ENCODE results near the gene FTO.

GRCh38 chr16:54086791-54087190 lies 382.8 kb downstream of the FTO start:
- TF ChIP-seq RXRA (CRISPR knock-in tag; IDR thresholded peaks at IDR 0.05) (no peak), U2AF1 (optimal IDR thresholded peaks at IDR 0.05; ENCODE audit: low read depth, low read length) (no peak), PCBP1 (IDR thresholded peaks at IDR 0.05; ENCODE audit: borderline replicate concordance, low read depth, low read length) (no peak), NFRKB (IDR thresholded peaks at IDR 0.05) (no peak), ZBTB26 (CRISPR knock-in tag; IDR thresholded peaks at IDR 0.05; ENCODE audit: borderline replicate concordance) (no peak), EZH2 (conservative IDR thresholded peaks at IDR 0.05; ENCODE audit: low read depth, low read length) (no peak), MATR3 (CRISPR knock-in tag; IDR thresholded peaks at IDR 0.05) (no peak), SALL2 (CRISPR knock-in tag; IDR thresholded peaks at IDR 0.05) (no peak), FOSL2 (CRISPR knock-in tag; IDR thresholded peaks at IDR 0.05) (no peak), ZNF362 (CRISPR knock-in tag; IDR thresholded peaks at IDR 0.05; ENCODE audit: borderline replicate concordance) (no peak), POLR2A (IDR thresholded peaks at IDR 0.05; ENCODE audit: insufficient read depth in 1 of 2, low read depth in 2 of 2, low read length in 2 of 2) (no peak)
